Astrocyte (in vitro differentiated cells and primary cell): Measurements from ENCODE around the gene ESPNL.

Source experiments
- EZH2 ChIP-seq: IDR thresholded peaks from 2 replicates; pipeline ENCODE4 v1.6.1; 2012; ENCODE audit warnings: mild to moderate bottlenecking, low read length, inconsistent platforms; ENCODE audit not compliant: insufficient read depth
- TF ChIP-seq, protein P1 (sequence below): IDR thresholded peaks from 2 replicates; pipeline ENCODE4 v1.5.1; 2011; ENCODE audit warnings: low read depth, mild to moderate bottlenecking, inconsistent platforms, low read length, moderate library complexity; ENCODE audit not compliant: insufficient read depth

DNA sequence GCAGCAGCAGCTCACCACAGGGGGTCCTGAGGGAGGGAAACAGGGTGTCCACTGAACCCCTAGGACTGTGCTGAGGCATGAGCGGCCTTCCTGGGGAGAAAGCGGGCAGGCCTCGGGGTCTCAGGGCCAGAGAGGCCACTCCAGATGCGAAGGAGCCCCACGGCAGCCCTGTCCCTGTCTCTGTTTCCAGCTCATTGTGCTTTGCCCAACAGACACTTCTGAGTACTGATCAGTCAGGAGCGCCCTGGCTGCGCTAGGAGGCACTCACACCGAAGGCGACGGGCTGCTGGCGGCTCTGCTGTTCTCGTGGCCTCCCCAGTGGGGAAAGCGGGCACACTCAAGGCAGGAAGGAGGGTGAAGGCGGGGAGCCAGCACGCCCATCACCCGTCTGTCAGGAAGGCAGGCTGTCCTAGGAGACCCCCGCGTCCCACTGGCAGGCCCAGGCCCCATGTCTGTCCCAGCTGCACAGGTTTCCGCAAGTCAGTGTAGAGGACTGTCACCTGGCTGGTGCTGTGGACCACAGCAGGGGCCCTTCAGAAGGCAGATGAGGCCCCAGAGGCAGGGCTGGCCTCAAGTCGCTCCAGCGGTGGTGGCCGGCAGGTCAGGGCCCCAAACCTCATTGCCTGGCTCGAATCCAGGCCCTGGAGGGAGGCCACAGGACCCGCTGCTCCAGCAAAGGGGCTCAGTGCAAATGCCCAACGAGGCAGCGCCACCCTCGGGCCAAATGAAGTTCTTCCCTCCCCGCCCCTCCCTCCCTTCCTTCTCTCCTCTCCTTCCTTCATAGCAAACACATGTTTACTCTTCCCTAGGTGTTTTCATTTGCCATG is 6.8 kb downstream of the ESPNL start:
- TF ChIP-seq EZH2 = no peak
- TF ChIP-seq, protein P1, sequence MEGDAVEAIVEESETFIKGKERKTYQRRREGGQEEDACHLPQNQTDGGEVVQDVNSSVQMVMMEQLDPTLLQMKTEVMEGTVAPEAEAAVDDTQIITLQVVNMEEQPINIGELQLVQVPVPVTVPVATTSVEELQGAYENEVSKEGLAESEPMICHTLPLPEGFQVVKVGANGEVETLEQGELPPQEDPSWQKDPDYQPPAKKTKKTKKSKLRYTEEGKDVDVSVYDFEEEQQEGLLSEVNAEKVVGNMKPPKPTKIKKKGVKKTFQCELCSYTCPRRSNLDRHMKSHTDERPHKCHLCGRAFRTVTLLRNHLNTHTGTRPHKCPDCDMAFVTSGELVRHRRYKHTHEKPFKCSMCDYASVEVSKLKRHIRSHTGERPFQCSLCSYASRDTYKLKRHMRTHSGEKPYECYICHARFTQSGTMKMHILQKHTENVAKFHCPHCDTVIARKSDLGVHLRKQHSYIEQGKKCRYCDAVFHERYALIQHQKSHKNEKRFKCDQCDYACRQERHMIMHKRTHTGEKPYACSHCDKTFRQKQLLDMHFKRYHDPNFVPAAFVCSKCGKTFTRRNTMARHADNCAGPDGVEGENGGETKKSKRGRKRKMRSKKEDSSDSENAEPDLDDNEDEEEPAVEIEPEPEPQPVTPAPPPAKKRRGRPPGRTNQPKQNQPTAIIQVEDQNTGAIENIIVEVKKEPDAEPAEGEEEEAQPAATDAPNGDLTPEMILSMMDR = no peak
